COR-L47 (cell line): Measurements from ENCODE around the gene JUNB.
A peak's percentile ranks its signal among the peaks of the same experiment; 100 is the strongest.
"Not testable (repeated sequence)": the region's sequence is repeated elsewhere in the genome, so short reads cannot be mapped to it uniquely, and the experiment has no call there.

ENCODE experiments used
- DNase-seq: peaks from one replicate; lab custom pipeline; 2025; lab: John Stamatoyannopoulos, UW

JUNB gene

DNA sequence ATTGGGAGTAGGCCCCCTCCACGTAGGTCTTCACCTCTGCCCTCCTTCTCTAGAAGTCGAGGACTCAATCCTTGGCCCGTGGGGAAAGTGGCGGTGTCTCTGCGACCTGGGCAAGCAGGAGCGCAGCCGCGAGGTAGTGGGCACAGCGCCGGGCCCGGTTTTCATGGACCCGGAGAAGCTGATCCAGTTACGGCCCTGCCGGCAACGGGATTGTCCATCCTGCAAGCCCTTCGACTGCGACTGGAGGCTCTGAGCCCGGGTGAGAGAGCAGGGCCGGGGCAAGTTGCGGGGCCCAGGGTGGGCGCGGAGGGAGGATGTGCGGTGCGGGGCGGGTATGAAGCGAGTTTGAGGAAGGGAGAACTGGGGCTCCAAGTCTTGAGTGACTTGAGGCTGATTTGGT, 12.8 kb downstream of the JUNB start:
- no peak for DNase-seq

DNA sequence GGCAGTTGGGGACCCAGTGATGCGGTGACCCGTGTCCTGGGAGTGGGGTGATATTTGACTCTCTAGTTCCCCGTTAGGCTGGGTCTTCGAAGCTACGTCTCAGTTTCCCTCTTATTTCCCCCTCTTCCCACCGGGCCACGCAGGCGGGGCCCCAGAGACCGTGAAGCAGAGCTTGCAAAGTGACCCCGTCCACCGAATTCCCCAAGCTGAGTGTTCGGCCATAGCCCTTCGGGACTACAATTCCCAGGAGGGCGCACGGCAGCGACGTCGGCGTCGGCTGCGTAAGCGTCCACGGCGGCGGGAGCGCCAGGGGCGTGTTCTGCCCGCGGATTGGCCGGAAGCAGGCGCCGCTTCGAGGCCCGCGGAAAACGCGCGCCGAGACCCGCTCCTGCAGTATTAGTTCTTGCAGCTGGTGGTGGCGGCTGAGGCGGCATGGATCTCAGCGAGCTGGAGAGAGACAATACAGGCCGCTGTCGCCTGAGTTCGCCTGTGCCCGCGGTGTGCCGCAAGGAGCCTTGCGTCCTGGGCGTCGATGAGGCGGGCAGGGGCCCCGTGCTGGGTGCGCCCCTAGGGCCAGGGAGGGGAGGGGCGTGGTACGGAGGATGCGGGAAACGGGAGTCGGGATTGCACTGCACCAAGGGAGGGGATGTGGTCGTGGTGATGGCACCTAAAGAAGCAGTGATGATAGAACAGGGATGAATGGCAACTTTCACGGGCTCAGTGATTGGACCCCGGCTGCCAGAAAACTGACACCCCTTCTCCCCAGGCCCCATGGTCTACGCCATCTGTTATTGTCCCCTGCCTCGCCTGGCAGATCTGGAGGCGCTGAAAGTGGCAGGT, 15.2 kb downstream of the JUNB start, which contains the start of gene RNASEH2A:
Gene RNASEH2A, plus strand, starts transcription at position 343 of the 840 bp plus-strand sequence. Its CDS starts 90 bp downstream, at position 433.
- DNase-seq: peak; percentile 86

DNA sequence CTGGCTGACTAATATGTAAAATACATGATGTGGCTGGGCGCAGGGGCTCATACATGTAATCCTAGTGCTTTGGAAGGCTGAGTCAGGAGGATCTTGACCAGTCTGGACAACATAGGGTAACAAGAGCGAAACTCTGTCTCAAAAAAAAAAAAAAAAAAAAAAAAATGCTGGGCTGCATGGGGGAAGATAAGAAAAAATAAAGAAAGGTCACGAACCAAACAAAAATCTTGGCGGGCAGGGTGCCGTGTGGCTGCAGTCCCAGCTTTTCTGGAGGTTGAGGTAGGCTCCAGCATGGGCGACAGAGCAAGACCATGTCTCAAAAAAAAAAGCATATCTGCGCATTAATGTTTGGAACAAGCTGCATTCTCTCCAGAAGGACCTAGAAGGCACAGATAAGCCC, 23.8 kb downstream of the JUNB start:
- DNase-seq: no peak

DNA sequence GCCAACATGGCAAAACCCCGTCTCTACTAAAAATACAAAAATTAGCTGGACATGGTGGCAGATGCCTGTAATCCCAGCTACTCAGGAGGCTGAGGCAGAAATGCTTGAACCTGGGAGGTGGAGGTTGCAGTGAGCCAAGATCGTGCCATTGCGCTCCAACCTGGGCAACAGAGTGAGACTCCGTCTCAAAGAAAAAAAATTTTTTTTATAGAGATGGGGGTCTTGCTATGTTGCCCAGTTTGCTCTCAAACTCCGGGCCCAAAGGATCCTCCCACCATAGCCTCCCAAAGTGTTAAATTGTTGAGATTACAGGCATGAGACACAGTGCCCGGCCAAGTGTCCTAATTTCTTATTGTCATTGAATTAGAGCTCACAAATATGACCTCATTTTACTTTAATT, 25.9 kb downstream of the JUNB start:
- not testable (repeated sequence) for DNase-seq

DNA sequence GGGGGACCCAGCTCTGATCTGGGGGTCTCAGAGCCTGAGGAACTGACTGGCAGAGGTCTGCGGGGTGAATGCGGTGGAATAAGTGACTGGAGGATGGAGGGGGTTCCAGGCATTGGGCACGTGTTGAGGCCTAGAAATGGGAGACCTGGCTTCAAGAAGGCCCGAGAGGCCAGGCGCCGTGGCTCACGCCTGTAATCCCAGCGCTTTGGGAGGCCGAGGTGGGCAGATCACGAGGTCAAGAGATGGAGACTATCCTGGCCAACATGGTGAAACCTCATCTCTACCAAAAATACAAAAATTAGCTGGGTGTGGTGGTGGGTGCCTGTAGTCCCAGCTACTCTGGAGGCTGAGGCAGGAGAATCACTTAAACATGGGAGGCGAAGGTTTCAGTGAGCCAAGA, 26.5 kb downstream of the JUNB start:
- DNase-seq: not testable (repeated sequence)

DNA sequence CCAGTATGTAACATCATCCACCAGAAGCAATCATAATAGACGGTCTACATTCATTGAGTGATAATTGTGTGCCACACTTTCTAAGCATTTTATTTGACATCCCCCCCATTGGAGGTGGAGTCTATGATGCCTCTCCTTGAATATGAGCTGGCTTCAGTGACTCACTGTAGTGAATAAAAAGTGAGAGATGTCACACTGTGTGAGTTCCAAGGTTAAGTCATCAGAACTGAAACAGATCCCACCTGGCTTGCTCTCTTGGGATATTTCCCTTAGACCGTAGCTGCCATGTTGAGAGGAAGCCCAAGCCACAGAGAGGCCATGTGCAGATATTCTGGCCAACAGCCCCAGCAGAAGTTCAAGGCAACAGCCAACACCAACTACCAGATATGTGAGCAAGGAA, 30.5 kb downstream of the JUNB start:
- no peak for DNase-seq

DNA sequence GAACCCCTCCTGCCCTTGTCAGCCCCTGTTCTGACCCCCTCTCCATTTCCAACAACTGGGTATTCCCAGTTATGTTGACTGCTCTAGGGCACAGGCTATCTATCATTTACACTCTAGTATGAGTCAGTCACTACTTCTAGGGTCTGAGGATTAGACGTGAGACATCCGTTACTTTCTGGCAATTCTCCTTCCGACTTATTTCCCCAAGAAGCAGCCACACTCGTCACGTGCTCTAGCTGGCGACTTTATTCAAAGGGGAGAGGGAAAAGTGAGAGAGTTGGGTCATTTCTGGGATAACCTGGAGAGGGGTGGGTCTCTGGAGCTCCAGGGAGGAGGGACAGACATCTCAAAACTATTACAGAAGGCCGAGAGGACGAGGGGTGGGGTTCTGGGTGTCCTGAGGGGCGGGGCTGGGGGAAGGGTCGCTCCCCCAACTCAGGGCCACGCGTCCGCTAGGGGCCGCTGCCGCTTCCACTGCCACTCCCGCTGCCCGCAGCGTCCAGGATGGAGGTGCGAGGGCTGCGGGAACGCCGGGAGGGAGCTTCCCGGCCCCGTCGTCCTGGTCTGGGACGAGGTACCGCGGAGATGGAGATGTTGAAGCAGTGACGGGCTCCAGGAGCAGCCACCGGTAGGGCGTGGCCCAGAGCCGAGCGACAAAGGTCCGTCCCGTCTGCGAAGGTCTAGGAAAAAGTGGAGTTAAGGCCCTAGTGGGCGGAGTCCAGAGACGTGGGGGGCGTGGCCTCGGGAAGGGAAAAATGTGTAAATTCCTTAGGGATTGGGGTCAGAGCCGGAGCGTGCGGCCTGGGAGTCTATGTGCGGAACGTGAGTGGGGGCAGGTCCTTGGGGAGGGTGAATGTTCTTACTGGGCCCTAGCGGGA, 34.2 kb downstream of the JUNB start:
- no peak for DNase-seq

DNA sequence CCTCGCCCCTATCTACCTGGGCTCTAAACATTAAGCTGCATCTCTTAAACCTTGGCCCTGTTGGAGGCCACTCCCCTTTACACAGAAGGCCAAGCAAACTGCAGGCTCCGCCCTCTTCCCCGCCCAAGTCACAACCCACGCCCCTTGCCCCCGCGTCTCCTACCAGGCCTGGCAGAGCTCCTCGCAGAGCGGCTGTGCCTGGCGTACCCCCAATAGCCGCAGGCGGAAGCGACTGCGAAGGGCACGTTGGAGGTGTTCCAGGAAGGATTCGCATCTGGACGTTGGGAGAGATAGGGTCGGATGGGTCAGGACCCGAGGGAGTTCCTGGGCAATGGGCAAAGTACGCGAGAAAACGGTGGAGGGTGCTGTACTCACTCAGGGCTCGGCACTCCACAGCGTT, 37.2 kb downstream of the JUNB start:
- peak; percentile 8 for DNase-seq

DNA sequence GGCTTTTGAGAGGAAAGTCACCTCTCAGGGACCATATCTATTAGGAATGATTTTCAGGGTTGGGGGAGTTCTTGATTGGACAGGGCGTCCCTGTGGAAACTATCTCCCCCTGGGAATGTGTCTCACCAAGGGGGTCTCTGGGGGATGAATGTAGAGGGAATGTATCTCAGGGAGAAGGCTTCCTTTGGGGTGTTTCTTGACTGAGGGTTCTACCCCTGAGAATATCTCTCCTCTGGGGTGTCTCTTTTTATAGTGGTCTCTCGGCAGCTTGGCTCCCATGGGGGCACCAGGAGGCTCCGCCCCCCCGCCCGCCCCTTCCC, 42.1 kb downstream of the JUNB start:
- DNase-seq: no peak

DNA sequence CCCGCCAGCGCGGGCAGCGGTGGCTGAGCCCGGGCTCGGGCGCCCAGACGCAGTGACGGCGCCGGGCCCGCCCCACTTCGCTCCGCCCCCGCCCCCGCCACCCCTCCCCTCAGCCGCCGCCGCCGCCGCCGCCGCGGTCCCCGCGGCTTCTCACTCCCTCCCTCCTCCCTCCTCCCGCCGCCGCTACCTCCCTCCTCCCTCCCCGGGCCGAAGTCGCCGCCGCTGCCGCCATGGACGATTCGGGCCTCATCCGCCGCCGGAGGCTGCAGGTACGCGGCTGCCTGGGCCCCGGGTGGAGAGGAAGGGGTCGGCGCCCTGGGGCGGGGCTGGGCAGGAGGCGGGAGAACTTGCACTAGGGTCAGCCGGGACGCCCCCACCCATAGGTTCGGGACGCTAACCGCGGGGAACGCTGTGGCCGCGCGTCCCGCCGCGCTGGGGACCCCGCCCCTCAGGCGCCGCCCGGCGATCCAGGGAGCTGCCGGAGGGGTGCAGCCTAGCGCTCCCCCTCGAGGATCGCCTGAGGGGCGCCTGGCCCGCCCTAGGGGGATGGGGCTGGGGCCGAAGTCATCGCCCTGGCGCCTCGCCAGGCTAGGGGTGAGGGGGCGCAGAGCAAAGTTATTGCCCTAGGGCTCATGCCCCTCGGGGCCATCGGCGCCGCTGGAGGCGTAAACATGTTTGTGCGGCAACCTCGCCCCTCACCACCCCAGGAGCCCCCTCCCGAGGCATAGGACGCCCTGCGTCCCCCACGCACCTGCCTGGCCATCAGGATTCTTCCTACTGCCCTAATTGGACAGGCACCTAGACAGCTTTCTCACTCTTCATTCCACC, 42.7 kb downstream of the JUNB start:
- DNase-seq: peak; percentile 57

DNA sequence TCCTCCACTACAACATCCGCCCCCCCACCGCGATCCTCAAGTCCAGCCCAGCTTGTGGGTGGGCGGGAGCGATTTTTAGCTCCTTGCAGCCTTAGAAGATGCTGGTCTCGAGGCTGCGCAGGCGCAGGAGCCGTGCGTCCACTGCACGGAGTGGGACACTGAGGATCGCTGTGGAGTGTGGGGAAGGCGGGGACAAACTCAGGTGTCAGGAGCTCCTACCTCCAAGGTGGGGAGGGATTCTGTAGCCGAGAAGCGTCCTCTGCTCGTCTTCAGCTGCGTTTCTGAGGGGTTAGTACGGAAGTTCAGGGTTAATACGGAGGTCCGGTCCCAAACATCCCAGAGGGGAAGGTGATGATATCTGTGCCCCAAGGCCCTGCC, 43.3 kb downstream of the JUNB start, which contains the start of gene RTBDN:
Gene RTBDN, minus strand, starts transcription at position 14 of the 378 bp plus-strand sequence. CDS start 4,600 bp downstream, outside the sequence.
- DNase-seq: peak; percentile 50

DNA sequence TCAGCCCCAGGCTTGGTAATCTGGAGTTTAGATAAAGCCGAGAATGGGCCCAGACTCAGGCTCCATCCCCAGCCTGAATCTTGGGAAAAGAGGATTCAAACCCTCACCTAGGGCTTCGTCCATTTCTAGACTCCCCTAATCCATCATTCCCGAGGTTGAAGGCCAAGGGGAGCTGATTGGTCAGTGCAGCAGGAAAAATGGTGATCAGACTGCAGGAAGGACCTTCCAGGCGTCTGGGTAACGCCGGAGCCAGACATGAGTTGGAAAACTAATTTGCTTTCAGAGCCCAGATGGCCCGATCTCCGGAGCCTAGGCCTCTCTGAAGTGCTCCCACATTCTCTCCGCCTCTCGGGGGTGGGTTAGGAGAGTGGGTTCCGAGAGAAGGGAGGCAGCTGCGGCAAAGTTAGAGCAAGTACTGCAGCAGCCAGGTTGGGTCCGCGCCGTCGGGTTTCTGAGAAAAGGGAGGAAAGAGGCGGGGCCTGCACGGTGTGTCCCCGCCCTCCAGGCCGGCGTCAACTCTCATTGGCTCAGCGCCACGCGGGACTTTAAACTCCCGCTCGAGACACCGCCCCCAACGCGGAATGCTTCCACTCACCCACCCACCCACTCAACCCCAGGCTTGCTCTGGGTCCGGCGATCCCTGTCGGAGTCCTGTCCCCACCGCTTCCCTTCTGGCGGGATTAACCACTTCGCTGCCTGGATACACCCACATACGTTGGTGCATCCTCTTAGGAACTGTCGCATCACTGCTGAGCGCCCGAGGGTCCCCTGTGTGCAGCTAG, 43.9 kb downstream of the JUNB start:
- DNase-seq: peak; percentile 56

DNA sequence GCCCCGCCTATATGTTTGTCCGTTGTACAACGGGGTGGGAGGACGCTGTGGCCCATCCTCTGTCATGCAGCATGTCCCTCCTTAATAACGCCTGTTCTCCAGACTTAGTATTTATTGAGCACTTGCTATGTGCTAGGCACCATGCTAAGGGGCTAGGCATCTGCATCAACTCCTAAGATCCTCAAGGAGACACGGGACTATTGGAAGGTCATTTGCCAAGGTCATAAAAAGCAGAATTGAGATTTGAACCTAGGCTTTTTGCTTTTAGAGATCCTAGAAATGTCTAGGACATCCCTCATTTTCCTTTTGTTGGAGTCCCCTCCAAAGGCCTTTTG, 45.2 kb downstream of the JUNB start:
- DNase-seq: no peak

DNA sequence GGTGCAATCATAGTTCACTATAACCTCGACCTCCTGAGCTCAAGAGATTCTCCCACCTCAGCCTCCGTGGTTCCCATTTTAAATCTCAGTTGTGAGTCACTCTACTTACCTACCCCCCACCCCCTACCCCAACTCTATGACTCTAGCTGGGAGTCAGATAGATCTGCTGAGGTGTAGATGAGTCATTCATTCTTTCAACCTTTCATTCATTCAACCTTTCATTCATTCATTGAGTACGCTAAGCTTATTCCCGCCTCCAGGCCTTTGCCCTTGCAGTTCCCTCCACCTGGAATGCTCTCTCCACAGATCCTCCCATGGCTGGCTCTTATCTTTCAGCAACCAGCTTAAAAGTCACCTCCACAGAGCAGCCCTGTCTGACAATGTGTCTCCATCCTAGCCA, 45.9 kb downstream of the JUNB start:
- no peak for DNase-seq

DNA sequence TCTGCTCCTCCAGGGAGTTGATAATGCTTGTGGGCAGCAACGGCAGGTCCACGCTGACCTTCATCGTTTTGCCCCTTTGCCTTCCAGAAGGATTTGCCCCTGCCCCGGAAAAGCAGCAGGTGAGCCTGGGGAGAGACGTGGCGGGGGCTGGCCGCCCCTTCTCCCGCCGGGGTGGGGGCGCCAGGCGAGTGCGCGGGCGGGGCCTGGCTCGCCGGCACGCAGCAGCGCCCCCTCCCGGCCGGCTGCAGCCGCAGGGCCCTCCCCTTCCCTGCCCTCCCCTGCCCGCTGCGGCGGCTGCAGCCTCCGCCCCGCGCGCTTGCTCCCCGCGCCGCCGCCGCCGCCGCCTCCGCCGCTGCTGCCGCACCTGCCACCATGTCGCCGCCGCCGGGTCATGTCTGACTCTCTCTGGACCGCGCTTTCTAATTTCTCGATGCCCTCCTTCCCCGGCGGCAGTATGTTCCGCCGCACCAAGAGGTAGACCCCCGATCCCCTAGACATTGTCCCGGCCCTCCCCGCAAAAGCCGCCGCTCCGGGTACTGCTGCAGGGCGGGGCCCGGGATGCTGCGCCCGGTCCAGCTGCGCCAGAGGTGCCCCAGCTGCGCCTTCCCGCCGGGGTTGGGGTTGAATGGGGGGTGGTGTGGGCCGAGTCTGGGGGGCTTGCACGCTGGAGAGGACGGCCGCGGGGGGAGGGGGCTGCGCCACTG, 47.0 kb downstream of the JUNB start, which contains the start of gene MAST1:
Gene MAST1, plus strand, starts transcription at position 334 of the 704 bp plus-strand sequence. Its CDS starts 58 bp downstream, at position 392.
- DNase-seq: peak; percentile 64

DNA sequence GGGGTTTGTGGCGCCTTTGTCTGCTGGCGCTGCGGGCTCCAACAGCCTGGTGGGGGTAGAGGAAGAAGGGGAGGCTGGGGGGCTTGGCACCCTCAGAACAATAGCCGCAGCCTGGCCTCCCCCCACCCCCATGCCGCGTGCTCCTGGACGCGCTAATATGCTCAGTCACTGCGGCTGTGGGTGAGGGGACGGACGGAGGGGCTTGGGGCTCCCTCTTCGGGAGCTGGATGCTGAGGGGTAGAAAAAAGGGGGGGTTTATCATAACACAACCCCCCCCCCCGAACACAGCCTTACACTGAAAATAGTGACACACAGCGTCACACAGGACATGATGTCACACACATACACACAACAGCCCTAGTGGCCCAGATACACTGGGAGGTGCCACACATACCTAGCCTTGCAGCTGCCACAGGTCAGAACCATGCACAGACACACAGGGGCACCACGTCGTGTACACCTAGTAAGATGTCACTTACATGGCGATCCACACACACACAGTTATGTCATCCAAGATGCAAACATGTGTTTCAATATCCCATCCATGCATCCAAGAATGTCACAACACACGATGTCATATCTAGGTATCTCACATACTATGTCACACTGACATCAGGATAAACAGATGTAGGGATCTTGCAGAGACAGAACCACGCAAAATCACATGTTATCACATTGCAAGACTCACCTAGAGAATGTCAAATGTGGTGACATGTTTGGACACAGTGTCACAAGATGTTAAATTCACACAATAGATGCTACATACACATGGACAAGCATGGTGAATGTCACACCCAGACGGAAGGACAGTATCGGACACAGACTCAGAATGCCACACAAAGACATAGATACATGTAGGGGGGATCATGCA, 47.8 kb downstream of the JUNB start:
- peak; percentile 49 for DNase-seq

DNA sequence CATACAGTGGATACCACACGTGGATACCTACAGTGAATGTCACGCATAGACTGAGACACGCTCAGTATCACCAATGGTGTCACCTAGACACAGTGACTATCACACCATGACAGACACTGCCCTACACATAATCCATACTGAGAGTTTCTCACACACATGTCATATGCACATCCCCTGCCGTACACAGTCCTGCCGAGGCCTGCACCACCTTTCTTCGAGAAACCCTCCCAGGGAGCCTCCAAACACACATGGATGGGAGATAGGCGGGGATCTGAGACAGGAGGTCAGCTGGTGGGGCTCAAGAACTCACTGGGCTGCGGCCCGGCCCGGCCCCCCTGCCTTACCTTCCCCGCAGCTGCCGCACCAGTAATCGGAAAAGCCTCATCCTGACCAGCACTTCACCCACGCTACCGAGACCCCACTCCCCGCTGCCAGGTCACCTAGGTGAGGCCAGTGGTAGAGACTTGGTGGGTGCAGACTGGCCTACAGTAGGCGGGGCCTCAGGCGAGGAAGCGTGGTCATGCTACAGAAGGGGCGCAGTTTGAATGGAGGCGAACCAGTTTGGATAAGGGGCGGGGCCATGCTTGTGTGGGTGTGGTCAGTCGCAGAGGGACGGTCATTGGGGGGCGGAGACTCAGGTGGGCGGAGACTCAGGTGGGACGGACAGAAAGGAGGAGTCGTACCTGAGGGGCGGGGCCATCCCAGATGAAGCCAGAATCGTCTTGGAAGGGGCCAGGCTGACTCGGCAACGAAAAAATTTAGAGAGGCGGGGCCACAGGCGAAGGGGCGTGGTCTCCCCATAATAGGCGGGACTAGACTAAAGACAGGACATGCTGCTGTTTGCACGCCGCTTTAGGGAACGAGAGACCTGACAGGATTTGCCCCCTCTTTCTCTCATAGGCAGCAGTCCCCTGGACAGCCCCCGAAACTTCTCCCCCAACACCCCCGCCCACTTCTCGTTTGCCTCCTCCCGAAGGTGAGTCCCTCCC, 49.1 kb downstream of the JUNB start:
- peak; percentile 32 for DNase-seq

DNA sequence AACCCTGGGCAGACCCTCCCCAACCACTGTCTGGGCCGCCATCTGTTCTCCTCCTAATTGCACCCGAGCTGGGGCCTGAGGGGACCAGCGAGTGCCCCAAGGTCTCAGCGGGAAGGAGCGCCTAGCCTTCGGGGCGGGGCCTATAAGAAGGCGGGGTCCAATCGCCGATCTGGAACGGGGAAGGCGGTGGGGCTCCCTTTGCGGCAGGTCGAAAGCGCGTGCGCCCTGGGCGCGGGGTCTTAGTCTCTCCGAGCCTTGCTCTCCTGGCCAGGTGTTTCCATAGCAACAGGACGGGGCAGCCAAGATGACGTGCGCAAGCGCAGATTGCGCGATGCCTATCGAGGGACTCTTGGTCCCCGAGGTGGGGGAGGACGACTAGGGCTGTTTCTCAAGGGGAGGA, 49.8 kb downstream of the JUNB start:
- no peak for DNase-seq
